Breast epithelium (tissue), 4 donors: ENCODE measurements around the gene KCNQ5. TPM values are rescaled to one million over a fixed set of nuclear protein-coding genes. Genes with fewer than 3 reads are reported as not detected.

ENCODE experiments used
- DNase-seq, 2 donors: peaks; one replicate each; pipeline ENCODE4 v3.0.0-alpha.2; 2019; ENCODE audit warnings: low spot score in 2 of 2
- H3K27ac ChIP-seq, 2 donors: fragments of 200-600 bp; sonication (generic) in 1 of 2; one replicate each; pipeline ENCODE4 v1.5.1; 2016 to 2019; ENCODE audit warnings: mild to moderate bottlenecking in 1 of 2
- H3K27me3 ChIP-seq, 2 donors: fragments of 200-600 bp; sonication (generic) in 1 of 2; one replicate each; pipeline versions ENCODE4 v1.5.1 to v1.6.0; 2017 to 2019; ENCODE audit warnings: control low read depth in 1 of 2, mild to moderate bottlenecking in 1 of 2
- H3K36me3 ChIP-seq: fragments of 200-600 bp; one replicate; pipeline ENCODE4 v1.5.1; 2019
- H3K4me1 ChIP-seq, 2 donors: fragments of 200-600 bp; sonication (generic); one replicate each; pipeline ENCODE4 v1.5.1; 2016 to 2019; ENCODE audit warnings: control low read depth in 1 of 2
- H3K4me3 ChIP-seq, 3 donors: fragments of 200-600 bp; sonication (generic); 1 replicate in 2 of 3; 2 replicates in 1 of 3; pipeline ENCODE4 v1.5.1; 2016 to 2019; ENCODE audit warnings: mild to moderate bottlenecking in 3 of 3, moderate library complexity in 2 of 3
- H3K9me3 ChIP-seq, 2 donors: fragments of 200-600 bp; sonication (generic) in 1 of 2; one replicate each; pipeline ENCODE4 v1.5.1; 2016 to 2019; ENCODE audit warnings: control low read depth in 1 of 2
- POLR2A ChIP-seq: fragments of 450-650 bp; IDR thresholded peaks from one replicate; pipeline ENCODE4 v1.6.1; 2016; ENCODE audit warnings: antibody characterized with exemption, mild to moderate bottlenecking, moderate library complexity
- POLR2AphosphoS5 ChIP-seq, 3 donors: sonication (generic); formaldehyde crosslinking; IDR thresholded peaks; one replicate each; pipeline ENCODE4 v1.6.1; 2017; ENCODE audit warnings: antibody characterized with exemption in 3 of 3
- intact Hi-C: fragments of 100-400 bp; cut with DNase I; formaldehyde crosslinking; loops from one replicate; pipeline ENCODE4 v1.15.1; 2023; ENCODE audit warnings: low total_unique reads
- total RNA-seq, 3 donors: library from RNA; depleted of rRNA; stranded (reverse); fragments of >200 nt; gene quantifications; one replicate each; pipeline ENCODE4 v1.1.0, GENCODE V29; 2016
- TF ChIP-seq, protein P1 (sequence below), 3 donors: fragments of 450-650 bp; IDR thresholded peaks; one replicate each; pipeline ENCODE4 v1.5.1; 2016 to 2017; ENCODE audit warnings: antibody characterized with exemption in 3 of 3, mild to moderate bottlenecking in 3 of 3, moderate library complexity in 3 of 3

KCNQ5 gene
- total RNA-seq, 3 donors from 2014 or later, result 0.16 to 1.0 (median 0.33) TPM

DNA sequence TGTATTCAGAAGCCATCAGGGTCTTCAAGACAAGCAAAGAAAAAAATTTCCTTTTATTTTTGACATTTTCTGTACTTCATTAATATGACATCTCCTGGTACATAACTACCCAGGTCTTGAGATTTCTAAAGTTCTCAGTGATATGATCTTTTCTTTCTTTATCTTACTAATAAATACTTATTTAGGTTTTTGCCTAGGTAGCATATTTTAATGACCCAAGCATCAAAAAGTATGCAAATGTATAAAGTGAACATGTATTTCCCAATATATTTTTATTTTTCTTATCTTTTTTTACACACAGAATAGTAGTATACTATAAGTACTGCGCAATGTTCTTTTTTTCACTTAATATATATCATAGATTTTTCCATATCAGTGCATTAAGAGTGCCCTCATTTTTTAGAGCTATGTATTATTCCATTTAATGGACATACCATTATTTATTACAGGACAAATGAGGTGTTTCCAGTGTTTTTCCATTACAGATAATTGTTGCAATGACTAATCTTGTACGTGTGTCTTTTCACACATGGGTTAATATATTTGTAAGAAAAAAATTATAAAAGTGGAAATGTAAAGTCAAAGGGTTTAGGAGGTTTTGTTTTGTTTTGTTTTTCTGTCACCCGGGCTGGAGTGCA lies 107.0 kb downstream of the KCNQ5 start:
- Histone ChIP-seq H3K27ac (no peak overlapping the region), H3K9me3 (no peaks in the 10 kb centered on the region), H3K27me3 (no peaks in the 10 kb centered on the region), H3K36me3 (no peaks in the 10 kb centered on the region), H3K4me1 (no peaks in the 10 kb centered on the region), H3K4me3 (no peak overlapping the region)
- intact Hi-C loops, result no loop called here
- TF ChIP-seq, protein P1, sequence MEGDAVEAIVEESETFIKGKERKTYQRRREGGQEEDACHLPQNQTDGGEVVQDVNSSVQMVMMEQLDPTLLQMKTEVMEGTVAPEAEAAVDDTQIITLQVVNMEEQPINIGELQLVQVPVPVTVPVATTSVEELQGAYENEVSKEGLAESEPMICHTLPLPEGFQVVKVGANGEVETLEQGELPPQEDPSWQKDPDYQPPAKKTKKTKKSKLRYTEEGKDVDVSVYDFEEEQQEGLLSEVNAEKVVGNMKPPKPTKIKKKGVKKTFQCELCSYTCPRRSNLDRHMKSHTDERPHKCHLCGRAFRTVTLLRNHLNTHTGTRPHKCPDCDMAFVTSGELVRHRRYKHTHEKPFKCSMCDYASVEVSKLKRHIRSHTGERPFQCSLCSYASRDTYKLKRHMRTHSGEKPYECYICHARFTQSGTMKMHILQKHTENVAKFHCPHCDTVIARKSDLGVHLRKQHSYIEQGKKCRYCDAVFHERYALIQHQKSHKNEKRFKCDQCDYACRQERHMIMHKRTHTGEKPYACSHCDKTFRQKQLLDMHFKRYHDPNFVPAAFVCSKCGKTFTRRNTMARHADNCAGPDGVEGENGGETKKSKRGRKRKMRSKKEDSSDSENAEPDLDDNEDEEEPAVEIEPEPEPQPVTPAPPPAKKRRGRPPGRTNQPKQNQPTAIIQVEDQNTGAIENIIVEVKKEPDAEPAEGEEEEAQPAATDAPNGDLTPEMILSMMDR (IDR thresholded peaks at IDR 0.05), result no peak
- TF ChIP-seq POLR2AphosphoS5 (IDR thresholded peaks at IDR 0.05), result no peak
- TF ChIP-seq POLR2A, result no peak
- no peak for DNase-seq

DNA sequence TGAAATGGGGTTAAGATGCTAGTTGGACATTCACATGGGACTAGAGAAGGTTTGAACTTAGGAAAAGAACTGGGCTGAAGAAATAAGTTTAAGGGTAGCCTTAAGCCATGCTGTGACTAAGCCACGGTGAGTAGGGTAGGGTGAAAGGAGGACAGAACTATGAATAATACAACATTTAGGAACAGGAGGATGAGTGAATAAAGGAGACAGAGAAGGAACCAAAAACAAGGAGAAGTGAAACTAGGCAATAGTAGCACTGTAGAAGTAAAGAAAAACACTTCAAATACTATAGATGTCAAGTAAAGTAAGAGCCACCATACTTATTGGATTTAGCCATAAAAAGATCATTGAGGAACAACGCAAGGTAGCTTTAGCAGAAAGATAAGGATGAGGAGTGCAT lies 111.2 kb downstream of the KCNQ5 start:
- no peaks in the 10 kb centered on the region for H3K9me3 ChIP-seq
- H3K36me3 ChIP-seq, result no peaks in the 10 kb centered on the region
- TF ChIP-seq, protein P1 (IDR thresholded peaks at IDR 0.05), result no peak
- intact Hi-C loops, result no loop called here
- H3K4me1 ChIP-seq, result no peaks in the 10 kb centered on the region
- no peak for DNase-seq
- H3K27ac ChIP-seq, result no peak overlapping the region
- H3K4me3 ChIP-seq, result no peak overlapping the region
- H3K27me3 ChIP-seq, result no peaks in the 10 kb centered on the region

DNA sequence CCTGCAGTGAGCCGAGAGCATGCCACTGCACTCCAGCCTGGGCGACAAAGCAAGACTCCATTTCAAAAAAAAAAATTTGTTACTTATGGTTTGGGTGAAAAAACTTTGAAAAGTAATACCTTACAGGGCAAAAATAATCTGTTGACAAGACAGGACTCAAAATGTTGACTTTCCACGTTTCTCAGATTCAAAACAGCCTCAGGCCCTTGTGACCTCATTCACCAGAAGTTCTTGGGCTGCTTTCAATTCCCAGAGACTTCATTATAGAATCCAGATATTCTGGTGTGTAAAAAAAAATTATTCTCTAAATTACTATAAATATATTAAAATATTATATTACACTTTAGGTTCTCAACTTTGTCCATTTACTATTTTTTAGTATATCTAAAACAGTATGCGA lies 116.2 kb downstream of the KCNQ5 start:
- no peak for TF ChIP-seq POLR2A
- TF ChIP-seq, protein P1 (IDR thresholded peaks at IDR 0.05), result no peak
- Histone ChIP-seq H3K4me1 (no peaks in the 10 kb centered on the region), H3K27me3 (no peaks in the 10 kb centered on the region), H3K9me3 (no peaks in the 10 kb centered on the region), H3K27ac (no peak overlapping the region), H3K36me3 (no peaks in the 10 kb centered on the region), H3K4me3 (no peak overlapping the region)
- no peak for DNase-seq
- intact Hi-C loops, result no loop called here

DNA sequence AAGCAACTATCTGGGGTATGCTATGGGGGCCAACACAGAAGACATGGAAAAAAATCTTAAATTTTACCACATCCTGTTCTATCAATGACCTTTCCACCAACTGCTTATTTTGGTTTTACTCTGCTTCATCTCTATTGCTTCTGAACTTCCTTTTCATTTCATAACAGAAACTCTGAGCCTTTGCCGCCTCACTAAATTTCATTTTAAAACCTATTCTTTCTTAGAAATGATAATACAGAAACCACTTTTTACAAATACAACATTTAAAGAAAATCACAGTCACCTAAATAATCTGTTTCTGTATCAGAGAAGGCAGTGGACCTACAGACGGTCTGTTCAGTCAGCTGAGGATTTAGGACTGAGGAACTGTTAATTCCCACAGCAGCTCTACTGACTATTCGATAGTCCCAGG lies 117.5 kb downstream of the KCNQ5 start:
- H3K4me1 ChIP-seq, result no peaks in the 10 kb centered on the region
- intact Hi-C loops, result no loop called here
- no peak for DNase-seq
- H3K27me3 ChIP-seq, result no peaks in the 10 kb centered on the region
- H3K4me3 ChIP-seq, result no peak overlapping the region
- H3K9me3 ChIP-seq, result no peaks in the 10 kb centered on the region
- TF ChIP-seq, protein P1 (IDR thresholded peaks at IDR 0.05), result no peak
- H3K36me3 ChIP-seq, result no peaks in the 10 kb centered on the region
- H3K27ac ChIP-seq, result no peak overlapping the region

DNA sequence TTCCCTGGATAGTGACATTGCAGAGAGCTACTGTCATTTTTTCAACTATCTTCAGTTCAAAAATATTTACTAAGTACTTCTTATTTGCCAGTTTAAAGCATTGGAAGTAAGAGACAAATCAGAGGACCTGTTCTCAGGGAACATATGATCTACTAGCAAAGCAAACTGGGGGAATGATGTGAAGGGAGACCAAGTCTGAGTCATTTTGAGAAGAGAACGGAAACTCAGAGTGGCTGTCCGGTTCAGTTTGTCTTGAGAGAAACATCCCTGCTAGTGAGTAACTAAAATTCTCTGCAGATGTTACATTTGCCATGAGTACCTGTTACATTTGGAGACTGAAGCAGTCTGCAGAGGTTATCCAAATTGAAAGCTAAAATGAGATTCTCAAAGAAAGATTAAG lies 118.3 kb downstream of the KCNQ5 start:
- Histone ChIP-seq H3K4me3 (no peak overlapping the region), H3K36me3 (no peaks in the 10 kb centered on the region), H3K4me1 (no peaks in the 10 kb centered on the region), H3K9me3 (no peaks in the 10 kb centered on the region), H3K27me3 (no peaks in the 10 kb centered on the region), H3K27ac (no peak overlapping the region)
- intact Hi-C loops, result no loop called here
- no peak for DNase-seq
- TF ChIP-seq, protein P1 (IDR thresholded peaks at IDR 0.05), result no peak
- TF ChIP-seq POLR2A, result no peak
- TF ChIP-seq POLR2AphosphoS5 (IDR thresholded peaks at IDR 0.05), result no peak
